SK-N-SH treated with all-trans-retinoic acid at 6 μM for 48 hours (cell line): ENCODE data around the gene SH2D2A.

Experiments used
- ATAC-seq: fragments of 200-7000 bp; cut with Tn5 transposase; 3 replicates; pipeline ENCODE4 v1.9.1; 2020; ENCODE audit warnings: mild to moderate bottlenecking, moderate library complexity
- ARNTL ChIP-seq: fragments of 450-650 bp; formaldehyde crosslinking; IDR thresholded peaks from 2 replicates; pipeline ENCODE4 v1.5.0; 2020; ENCODE audit warnings: low read depth, mild to moderate bottlenecking, moderate library complexity, borderline replicate concordance
- BACH2 ChIP-seq: fragments of 250-450 bp; sonication (Bioruptor Pico); IDR thresholded peaks from 2 replicates; pipeline ENCODE4 v1.9.0; 2021; ENCODE audit warnings: mild to moderate bottlenecking, borderline replicate concordance
- CREB5 ChIP-seq: fragments of 250-450 bp; sonication (Bioruptor Pico); IDR thresholded peaks from 2 replicates; pipeline ENCODE4 v1.5.1; 2020; ENCODE audit warnings: low read depth, mild to moderate bottlenecking, moderate library complexity
- CSRNP3 ChIP-seq: fragments of 250-450 bp; sonication (Bioruptor Pico); IDR thresholded peaks from 2 replicates; pipeline ENCODE4 v1.5.1; 2021; ENCODE audit warnings: mild to moderate bottlenecking, moderate library complexity
- ESRRG ChIP-seq: fragments of 250-450 bp; sonication (Bioruptor Pico); IDR thresholded peaks from 2 replicates; pipeline ENCODE4 v1.6.1; 2021; ENCODE audit warnings: mild to moderate bottlenecking
- GLIS3 ChIP-seq: fragments of 250-450 bp; sonication (Bioruptor Pico); IDR thresholded peaks from 2 replicates; pipeline ENCODE4 v1.5.0; 2020; ENCODE audit warnings: mild to moderate bottlenecking, moderate library complexity
- OSR1 ChIP-seq: fragments of 250-450 bp; sonication (Bioruptor Pico); IDR thresholded peaks from 2 replicates; pipeline ENCODE4 v1.8.0; 2022; ENCODE audit warnings: moderate library complexity, mild to moderate bottlenecking, inconsistent platforms
- POU6F1 ChIP-seq: fragments of 250-450 bp; sonication (Bioruptor Pico); IDR thresholded peaks from 2 replicates; pipeline ENCODE4 v1.8.0; 2021; ENCODE audit warnings: low read depth, mild to moderate bottlenecking, moderate library complexity, borderline replicate concordance
- PPARA ChIP-seq: fragments of 250-450 bp; sonication (Bioruptor Pico); IDR thresholded peaks from 2 replicates; pipeline ENCODE4 v1.5.0; 2020; ENCODE audit warnings: mild to moderate bottlenecking, borderline replicate concordance
- RARB ChIP-seq: fragments of 250-450 bp; sonication (Bioruptor Pico); IDR thresholded peaks from 2 replicates; pipeline ENCODE4 v1.8.0; 2021; ENCODE audit warnings: mild to moderate bottlenecking, moderate library complexity
- TCF4 ChIP-seq: fragments of 250-450 bp; sonication (Bioruptor Pico); IDR thresholded peaks from 2 replicates; pipeline ENCODE4 v1.8.0; 2021; ENCODE audit warnings: mild to moderate bottlenecking, moderate library complexity, borderline replicate concordance
- TOX ChIP-seq: fragments of 250-450 bp; sonication (Bioruptor Pico); IDR thresholded peaks from 2 replicates; pipeline ENCODE4 v1.8.0; 2021; ENCODE audit warnings: mild to moderate bottlenecking, moderate library complexity, borderline replicate concordance
- TSHZ2 ChIP-seq: fragments of 250-450 bp; sonication (Bioruptor Pico); IDR thresholded peaks from 2 replicates; pipeline ENCODE4 v1.5.0; 2020; ENCODE audit warnings: mild to moderate bottlenecking, moderate library complexity
- ZC3H10 ChIP-seq: fragments of 250-450 bp; sonication (Bioruptor Pico); IDR thresholded peaks from 2 replicates; pipeline ENCODE4 v1.5.1; 2021; ENCODE audit warnings: mild to moderate bottlenecking, moderate library complexity
- ZFP3 ChIP-seq: fragments of 250-450 bp; sonication (Bioruptor Pico); IDR thresholded peaks from 2 replicates; pipeline ENCODE4 v1.5.0; 2020; ENCODE audit warnings: mild to moderate bottlenecking, moderate library complexity
- ZNF565 ChIP-seq: fragments of 450-650 bp; formaldehyde crosslinking; conservative IDR thresholded peaks from 2 replicates; pipeline ENCODE4 v1.5.0; 2020; ENCODE audit warnings: low read depth, mild to moderate bottlenecking, moderate library complexity
- ZNF70 ChIP-seq: fragments of 450-650 bp; formaldehyde crosslinking; IDR thresholded peaks from 2 replicates; pipeline ENCODE4 v1.5.0; 2020; ENCODE audit warnings: mild to moderate bottlenecking, moderate library complexity
- ZNF8 ChIP-seq: fragments of 450-650 bp; formaldehyde crosslinking; IDR thresholded peaks from 2 replicates; pipeline ENCODE4 v1.5.0; 2020; ENCODE audit warnings: mild to moderate bottlenecking, moderate library complexity

The SH2D2A gene

GRCh38 chr1:156767101-156767878 lies 49.4 kb downstream of the SH2D2A start, which contains the start of gene PRCC:
PRCC (plus strand) TSS chr1:156767535; CDS start chr1:156767772, 237 bp downstream.
- 0 out of 2 replicates have a peak, but pooled peaks have one; percentile 34 for TF ChIP-seq TOX (CRISPR knock-in tag)
- peak; percentile 32; the same call in 1 of the 2 replicates for TF ChIP-seq POU6F1 (CRISPR knock-in tag)
- TF ChIP-seq ESRRG, result no peak
- 0 out of 2 replicates have a peak, but pooled peaks have one; percentile 58 for TF ChIP-seq ZFP3 (CRISPR knock-in tag)
- TF ChIP-seq TSHZ2 (CRISPR knock-in tag), result no peak; the same call in 1 of the 2 replicates
- TF ChIP-seq, all 23 proteins: peak for 3

GRCh38 chr1:156766298-156767100 lies 50.1 kb downstream of the SH2D2A start:
- no peak for TF ChIP-seq POU6F1 (CRISPR knock-in tag)
- TF ChIP-seq CSRNP3 (CRISPR knock-in tag), result no peak
- no peak for TF ChIP-seq ARNTL (CRISPR knock-in tag)
- no peak for TF ChIP-seq ZC3H10 (CRISPR knock-in tag)
- ATAC-seq, result peak; percentile 16

More at GRCh38 chr1:156767101-156767878, 49.4 kb downstream of the SH2D2A start, which contains the start of gene PRCC:
- ATAC-seq, result peak; percentile 95

- no peak for ATAC-seq
- TF ChIP-seq PPARA, result no peak
- TF ChIP-seq ZNF8 (CRISPR knock-in tag), result no peak
- TF ChIP-seq TCF4, result no peak
- no peak for TF ChIP-seq GLIS3 (CRISPR knock-in tag)
- no peak for TF ChIP-seq OSR1
- no peak for TF ChIP-seq CREB5 (CRISPR knock-in tag)
- TF ChIP-seq TSHZ2 (CRISPR knock-in tag), result no peak
- no peak for TF ChIP-seq ZNF565 (CRISPR knock-in tag)
- no peak for TF ChIP-seq CSRNP3 (CRISPR knock-in tag)
- TF ChIP-seq POU6F1 (CRISPR knock-in tag), result no peak
- TF ChIP-seq RARB (CRISPR knock-in tag), result no peak
- no peak for TF ChIP-seq ARNTL (CRISPR knock-in tag)
- no peak for TF ChIP-seq ESRRG
- no peak for TF ChIP-seq BACH2 (CRISPR knock-in tag)
- TF ChIP-seq ZNF70 (CRISPR knock-in tag), result no peak
Measured at GRCh38 chr1:156765666-156766065, 51.0 kb downstream of the SH2D2A start.
